Lower leg skin (tissue), 3 donors: Measurements from ENCODE around the gene HDLBP.

Experiments used
- CTCF ChIP-seq, 3 donors: fragments of 450-650 bp; IDR thresholded peaks; one replicate each; pipeline ENCODE4 v1.5.1; 2016; ENCODE audit warnings: antibody characterized with exemption in 3 of 3, mild to moderate bottlenecking in 3 of 3, moderate library complexity in 2 of 3
- POLR2A ChIP-seq, 2 donors: fragments of 450-650 bp; IDR thresholded peaks; one replicate each; pipeline ENCODE4 v1.6.1; 2016 to 2017; ENCODE audit warnings: antibody characterized with exemption in 2 of 2, mild to moderate bottlenecking in 1 of 2, moderate library complexity in 1 of 2

DNA sequence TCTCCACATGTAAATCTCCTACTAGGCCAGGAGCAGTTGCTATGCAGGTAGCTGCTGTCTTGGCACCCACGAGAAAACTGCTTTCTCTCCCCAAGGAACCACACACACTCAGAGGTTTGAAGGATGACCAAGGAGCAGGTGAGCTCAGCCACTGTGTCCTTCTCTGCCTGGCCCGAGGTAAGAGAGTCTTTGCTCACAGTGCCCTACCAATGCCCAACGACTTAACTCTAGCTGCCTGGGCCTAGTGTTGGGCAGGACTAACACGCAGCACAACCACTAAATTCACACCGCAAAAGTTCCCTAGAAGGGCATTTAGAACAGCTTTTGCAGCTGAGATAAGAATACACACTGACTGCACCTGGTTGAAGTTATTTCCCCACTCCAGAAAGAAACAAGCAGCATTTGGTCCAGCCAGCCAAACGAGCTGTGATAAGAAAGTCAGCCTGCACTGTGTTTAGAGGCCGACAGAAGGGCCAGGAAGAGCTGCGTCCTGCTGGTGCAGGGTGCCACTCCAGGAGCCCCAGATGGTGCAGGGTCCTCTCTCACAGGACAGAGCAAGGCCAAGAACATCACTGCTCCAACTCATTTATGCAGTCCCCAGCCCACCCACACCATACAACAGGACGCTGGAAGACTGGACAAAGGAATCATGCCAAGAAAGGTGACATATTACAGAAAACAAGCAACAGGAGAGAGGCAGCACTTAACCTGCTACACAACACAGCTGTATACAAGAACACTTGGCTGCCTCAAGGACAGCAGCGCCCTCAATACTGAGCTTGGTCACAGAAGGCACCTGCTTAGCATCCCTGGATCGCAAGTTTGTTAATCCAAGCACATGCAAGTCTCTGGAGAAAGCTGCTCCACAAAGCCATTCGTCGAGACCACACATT is 12.5 kb downstream of the HDLBP start:
- TF ChIP-seq CTCF (IDR thresholded peaks at IDR 0.05) (no peak), POLR2A (IDR thresholded peaks at IDR 0.05) (no peak)
